Tibial nerve (tissue), 4 donors: ENCODE measurements around the gene MIEF2. TPM values are rescaled to one million over a fixed set of nuclear protein-coding genes. Genes with fewer than 3 reads are reported as not detected.

Experiments
- DNase-seq, 2 donors: peaks; one replicate each; pipeline ENCODE4 v3.0.0-alpha.2; 2019; ENCODE audit warnings: low spot score in 2 of 2
- H3K27ac ChIP-seq, 4 donors: fragments of 200-600 bp; sonication (generic) in 3 of 4; one replicate each; pipeline ENCODE4 v1.5.1; 2017 to 2019; ENCODE audit warnings: mild to moderate bottlenecking in 1 of 4
- H3K27me3 ChIP-seq, 2 donors: fragments of 200-600 bp; sonication (generic) in 1 of 2; one replicate each; pipeline versions ENCODE4 v1.5.1 to v1.6.0; 2017 to 2019
- H3K36me3 ChIP-seq, 3 donors: fragments of 200-600 bp; sonication (generic); one replicate each; pipeline ENCODE4 v1.5.1; 2018 to 2019
- H3K4me1 ChIP-seq, 4 donors: fragments of 200-600 bp; sonication (generic) in 3 of 4; one replicate each; pipeline ENCODE4 v1.5.1; 2017 to 2019
- H3K4me3 ChIP-seq, 4 donors: fragments of 200-600 bp; sonication (generic) in 3 of 4; one replicate each; pipeline ENCODE4 v1.5.1; 2017 to 2019; ENCODE audit warnings: mild to moderate bottlenecking in 1 of 4, moderate library complexity in 1 of 4
- H3K9me3 ChIP-seq, 4 donors: fragments of 200-600 bp; sonication (generic) in 3 of 4; one replicate each; pipeline ENCODE4 v1.5.1; 2017 to 2019
- CTCF ChIP-seq, 5 experiments: fragments of 200-600 bp in 3 of 5; fragments of 450-650 bp in 2 of 5; sonication (generic) in 3 of 5; IDR thresholded peaks; one replicate each; pipeline ENCODE4 v1.5.1; 2016 to 2019; ENCODE audit warnings: antibody characterized with exemption in 5 of 5, mild to moderate bottlenecking in 3 of 5, moderate library complexity in 2 of 5
- EP300 ChIP-seq, 2 donors: sonication (generic); formaldehyde crosslinking; IDR thresholded peaks; one replicate each; pipeline ENCODE4 v1.6.1; 2017; ENCODE audit warnings: antibody characterized with exemption in 2 of 2, mild to moderate bottlenecking in 1 of 2
- POLR2A ChIP-seq, 2 donors: fragments of 450-650 bp; IDR thresholded peaks; one replicate each; pipeline ENCODE4 v1.6.1; 2017; ENCODE audit warnings: antibody characterized with exemption in 2 of 2, mild to moderate bottlenecking in 2 of 2, moderate library complexity in 2 of 2
- WGBS, 2 donors: methylation state at CpG; one replicate each; pipeline ENCODE4 v1.1.5; 2018; 5-methylcytosine and 5-hydroxymethylcytosine counted together
- total RNA-seq, 4 donors: library from RNA; depleted of rRNA; stranded (reverse); fragments of >200 nt; gene quantifications; one replicate each; pipeline ENCODE4 v1.1.0, GENCODE V29; 2016

MIEF2 gene
- total RNA-seq, 4 donors from 2014 or later = 16.2 to 31.7 (median 20.4) TPM

GRCh38 chr17:18270046-18270931, 9.8 kb downstream of the MIEF2 start:
- Histone ChIP-seq H3K4me3 (no peak overlapping the region), H3K27ac (no peak overlapping the region), H3K4me1 (peaks cover 0 to 4% (median 0%) of the 10 kb centered on the region in 4 donors), H3K36me3 (peaks cover 3 to 62% (median 6%) of the 10 kb centered on the region in 3 donors), H3K9me3 (no peaks in the 10 kb centered on the region), H3K27me3 (no peaks in the 10 kb centered on the region)
- TF ChIP-seq CTCF (IDR thresholded peaks at IDR 0.05) (no peak), EP300 (IDR thresholded peaks at IDR 0.05) (no peak)
- no peak for DNase-seq
- WGBS, 2 donors = 81 to 89% methylated on average over 10 to 14 of the region's 14 CpGs

- Histone ChIP-seq H3K4me3 (no peak overlapping the region), H3K4me1 (no peaks in the 10 kb centered on the region), H3K9me3 (no peaks in the 10 kb centered on the region), H3K27me3 (no peaks in the 10 kb centered on the region), H3K36me3 (peaks cover 9 to 92% (median 22%) of the 10 kb centered on the region in 3 donors), H3K27ac (no peak overlapping the region)
- 96 to 100% methylated on average over 1 of the region's 1 CpG for WGBS, 2 donors
- no peak for TF ChIP-seq CTCF (IDR thresholded peaks at IDR 0.05)
- TF ChIP-seq EP300 (IDR thresholded peaks at IDR 0.05) = no peak
- no peak for TF ChIP-seq POLR2A (IDR thresholded peaks at IDR 0.05)
- no peak for DNase-seq
Observed at GRCh38 chr17:18277076-18277475, 16.6 kb downstream of the MIEF2 start.

GRCh38 chr17:18278867-18279266, 18.4 kb downstream of the MIEF2 start:
- peaks cover 9 to 97% (median 22%) of the 10 kb centered on the region in 3 donors for H3K36me3 ChIP-seq
- no peaks in the 10 kb centered on the region for H3K27me3 ChIP-seq
- H3K9me3 ChIP-seq = no peaks in the 10 kb centered on the region
- H3K4me1 ChIP-seq = no peaks in the 10 kb centered on the region
- TF ChIP-seq CTCF (IDR thresholded peaks at IDR 0.05) (no peak), EP300 (IDR thresholded peaks at IDR 0.05) (no peak), POLR2A (IDR thresholded peaks at IDR 0.05) (no peak)
- no peak for DNase-seq
- no peak overlapping the region for H3K27ac ChIP-seq
- no peak overlapping the region for H3K4me3 ChIP-seq
- WGBS, 2 donors = 79 to 81% methylated on average over 3 of the region's 3 CpGs

GRCh38 chr17:18280249-18280648, 19.8 kb downstream of the MIEF2 start:
- TF ChIP-seq EP300 (IDR thresholded peaks at IDR 0.05) = no peak
- no peak for TF ChIP-seq CTCF (IDR thresholded peaks at IDR 0.05)
- no peak for TF ChIP-seq POLR2A (IDR thresholded peaks at IDR 0.05)
- Histone ChIP-seq H3K9me3 (no peaks in the 10 kb centered on the region), H3K36me3 (peaks cover 11 to 99% (median 23%) of the 10 kb centered on the region in 3 donors), H3K4me1 (no peaks in the 10 kb centered on the region), H3K27ac (no peak overlapping the region), H3K4me3 (no peak overlapping the region), H3K27me3 (no peaks in the 10 kb centered on the region)
- no peak for DNase-seq
- 96 to 100% methylated on average over 3 to 4 of the region's 4 CpGs for whole genome bisulfite sequencing, 2 donors

- Histone ChIP-seq H3K9me3 (no peaks in the 10 kb centered on the region), H3K27ac (no peak overlapping the region), H3K27me3 (no peaks in the 10 kb centered on the region), H3K36me3 (peaks cover 11 to 99% (median 26%) of the 10 kb centered on the region in 3 donors), H3K4me3 (no peak overlapping the region), H3K4me1 (no peaks in the 10 kb centered on the region)
- no peak for TF ChIP-seq CTCF (IDR thresholded peaks at IDR 0.05)
- TF ChIP-seq POLR2A (IDR thresholded peaks at IDR 0.05) = no peak
- no peak for TF ChIP-seq EP300 (IDR thresholded peaks at IDR 0.05)
- DNase-seq = no peak
- WGBS, 2 donors = 45 to 58% methylated on average over 5 of the region's 5 CpGs
Observed at GRCh38 chr17:18280766-18281371, 20.4 kb downstream of the MIEF2 start.
